GM18907 (cell line): ENCODE measurements around the gene HECA.
A peak's percentile ranks its signal among the peaks of the same experiment; 100 is the strongest.

Experiments
- ATAC-seq: cut with Tn5 transposase; IDR thresholded peaks from one replicate; pipeline ENCODE4 v1.9.1; 2021; ENCODE audit warnings: mild to moderate bottlenecking, moderate library complexity; ENCODE audit not compliant: unreplicated experiment

The HECA gene

GRCh38 chr6:139159016-139159415 lies 24.1 kb downstream of the HECA start:
- ATAC-seq = no peak

GRCh38 chr6:139161169-139161568 lies 26.3 kb downstream of the HECA start:
- ATAC-seq = peak; percentile 24

GRCh38 chr6:139161817-139162284 lies 27.0 kb downstream of the HECA start:
- ATAC-seq = peak; percentile 98

GRCh38 chr6:139164001-139164400 lies 29.1 kb downstream of the HECA start:
- ATAC-seq = no peak

GRCh38 chr6:139165324-139165723 lies 30.4 kb downstream of the HECA start:
- no peak for ATAC-seq

GRCh38 chr6:139166238-139166955 lies 31.5 kb downstream of the HECA start:
- ATAC-seq = no peak

GRCh38 chr6:139166956-139167313 lies 32.1 kb downstream of the HECA start:
- ATAC-seq = no peak

GRCh38 chr6:139172151-139172550 lies 37.3 kb downstream of the HECA start:
- ATAC-seq = peak; percentile 29

GRCh38 chr6:139172567-139172966 lies 37.7 kb downstream of the HECA start:
- peak; percentile 78 for ATAC-seq

- no peak for ATAC-seq
Observed at GRCh38 chr6:139173172-139173571, 38.3 kb downstream of the HECA start.

GRCh38 chr6:139173822-139174221 lies 38.9 kb downstream of the HECA start:
- ATAC-seq = no peak

GRCh38 chr6:139174961-139175360 lies 40.1 kb downstream of the HECA start:
- ATAC-seq = no peak

GRCh38 chr6:139175389-139175948 lies 40.6 kb downstream of the HECA start:
- peak; percentile 59 for ATAC-seq

- ATAC-seq = no peak
Observed at GRCh38 chr6:139181236-139181635, 46.4 kb downstream of the HECA start.

GRCh38 chr6:139184047-139184446 lies 49.2 kb downstream of the HECA start:
- ATAC-seq = no peak

- no peak for ATAC-seq
Observed at GRCh38 chr6:139184459-139184858, 49.6 kb downstream of the HECA start.

GRCh38 chr6:139186242-139186641 lies 51.4 kb downstream of the HECA start:
- ATAC-seq = no peak

- no peak for ATAC-seq
Observed at GRCh38 chr6:139186692-139187091, 51.8 kb downstream of the HECA start.

- ATAC-seq = no peak
Observed at GRCh38 chr6:139187489-139187888, 52.6 kb downstream of the HECA start.

- no peak for ATAC-seq
Observed at GRCh38 chr6:139189665-139190064, 54.8 kb downstream of the HECA start.

GRCh38 chr6:139194740-139195139 lies 59.9 kb downstream of the HECA start:
- ATAC-seq = no peak

GRCh38 chr6:139198529-139199288 lies 63.8 kb downstream of the HECA start:
- ATAC-seq = no peak
